Right lobe of liver (tissue), 6 donors: ENCODE measurements around the gene TSKS. TPM values are rescaled to one million over a fixed set of nuclear protein-coding genes. Genes with fewer than 3 reads are reported as not detected.

Experiments
- ATAC-seq, 4 donors: fragments of 200-7000 bp; cut with Tn5 transposase; one replicate each; pipeline ENCODE4 v1.9.1; 2020; ENCODE audit warnings: mild to moderate bottlenecking in 4 of 4, moderate library complexity in 4 of 4
- DNase-seq, 3 donors: peaks; one replicate each; pipeline ENCODE4 v3.0.0-alpha.2; 2020
- H3K27ac ChIP-seq, 3 donors: fragments of 200-600 bp; one replicate each; pipeline ENCODE4 v1.8.0; 2022
- H3K27me3 ChIP-seq, 2 donors: fragments of 200-600 bp; one replicate each; pipeline ENCODE4 v1.8.0; 2022
- H3K36me3 ChIP-seq, 4 donors: fragments of 200-600 bp; sonication (generic) in 1 of 4; one replicate each; pipeline versions ENCODE4 v1.5.1 to v1.8.0; 2017 to 2022; ENCODE audit warnings: control low read depth in 1 of 4
- H3K4me1 ChIP-seq, 4 donors: fragments of 200-600 bp; sonication (generic) in 1 of 4; one replicate each; pipeline versions ENCODE4 v1.5.1 to v1.8.0; 2017 to 2022; ENCODE audit warnings: control low read depth in 1 of 4
- H3K4me3 ChIP-seq, 3 donors: fragments of 200-600 bp; one replicate each; pipeline ENCODE4 v1.8.0; 2022
- H3K9me3 ChIP-seq, 4 donors: fragments of 200-600 bp; sonication (generic) in 1 of 4; one replicate each; pipeline versions ENCODE4 v1.5.1 to v1.8.0; 2017 to 2022; ENCODE audit warnings: control low read depth in 1 of 4
- CTCF ChIP-seq, 4 donors: fragments of 200-600 bp in 3 of 4; fragments of 450-650 bp in 1 of 4; IDR thresholded peaks; one replicate each; pipeline versions ENCODE4 v1.5.1 to v1.8.0; 2016 to 2022; ENCODE audit warnings: antibody characterized with exemption in 4 of 4, mild to moderate bottlenecking in 2 of 4
- POLR2A ChIP-seq: fragments of 450-650 bp; IDR thresholded peaks from one replicate; pipeline ENCODE4 v1.6.1; 2017; ENCODE audit warnings: antibody characterized with exemption, mild to moderate bottlenecking
- WGBS: methylation state at CpG from one replicate; pipeline ENCODE4 v1.1.6; 2018; ENCODE audit warnings: low coverage, low lambda C conversion rate; ENCODE audit not compliant: insufficient coverage; ENCODE audit errors: missing lambda C conversion rate; 5-methylcytosine and 5-hydroxymethylcytosine counted together
- intact Hi-C, 2 donors: fragments of 100-400 bp; cut with DNase I; formaldehyde crosslinking; loops; one replicate each; pipeline versions ENCODE4 v1.11.2 to v1.14.1; 2022
- total RNA-seq, 6 experiments: library from RNA; depleted of rRNA in 2 of 6; stranded (reverse); fragments of >200 nt in 2 of 6; fragmentation: NEBNext Ultra II Directional in 3 of 6; extraction: Animal tissue kit (Norgen Biotek cat#: 25700) in 3 of 6; gene quantifications; one replicate each; pipeline versions ENCODE4 v1.1.0 to v1.2.4, GENCODE V29; 2016 to 2023
- donor health status: DM: no; HTN: yes; CAD: no.
- donor health status: DM: no; HTN: no; CAD: no.
- donor health status: DM: no; HTN: no; CAD: no.
- donor health status: DM: no; HTN: yes; CAD: no.
- donor health status: DM: no; HTN: yes; CAD: no.

TSKS gene
- total RNA-seq, 6 experiments from 2014 or later: not detected

DNA sequence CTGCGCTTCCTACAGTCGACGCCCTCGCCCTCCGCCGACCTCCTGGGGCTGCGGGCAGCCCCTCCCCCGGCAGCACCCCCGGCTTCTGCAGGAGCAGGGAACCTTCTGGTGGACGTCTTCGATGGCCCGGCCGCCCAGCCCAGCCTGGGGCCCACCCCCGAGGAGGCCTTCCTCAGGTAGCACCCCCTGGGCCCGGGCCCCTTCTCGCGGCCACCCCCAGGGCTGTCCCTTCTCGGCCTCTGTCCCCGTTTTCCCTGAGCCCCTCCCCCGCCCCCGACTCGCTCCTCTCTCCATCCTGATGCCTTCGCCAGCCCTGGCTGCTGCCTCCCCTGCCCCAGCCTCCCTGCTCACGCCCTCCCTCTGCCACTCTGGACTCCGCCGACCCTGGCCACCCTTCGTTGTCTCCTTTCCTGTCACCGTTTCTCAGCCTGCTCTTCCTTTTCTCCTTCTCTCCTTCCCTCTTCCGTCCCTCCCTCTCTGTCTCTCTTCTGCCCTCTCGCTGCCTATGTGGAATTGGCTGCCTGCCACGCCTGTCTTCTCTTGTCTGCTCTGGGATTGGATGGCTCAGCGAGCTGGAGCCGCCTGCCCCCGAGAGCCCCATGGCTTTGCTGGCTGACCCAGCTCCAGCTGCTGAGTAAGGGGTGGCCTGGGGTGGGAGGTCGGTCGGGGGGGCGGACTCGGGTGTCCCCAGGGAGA lies 39.0 kb upstream of the TSKS start:
- H3K27me3 ChIP-seq: no peaks in the 10 kb centered on the region
- peaks cover 0 to 48% (median 30%) of the 10 kb centered on the region in 4 donors for H3K36me3 ChIP-seq
- DNase-seq (peak in 2 of 3 donors; percentile 67 to 74), ATAC-seq (peak; percentile 7 to 45 (median 21))
- no peaks in the 10 kb centered on the region for H3K9me3 ChIP-seq
- H3K27ac ChIP-seq: no peak overlapping the region
- WGBS: 74% methylated on average over 30 of the region's 38 CpGs
- no peak overlapping the region for H3K4me3 ChIP-seq
- TF ChIP-seq POLR2A (no peak), CTCF (IDR thresholded peaks at IDR 0.05) (peak in 2 of 4 donors; percentile 8 to 11)
- intact Hi-C loops: no loop called here
- H3K4me1 ChIP-seq: no peaks in the 10 kb centered on the region

DNA sequence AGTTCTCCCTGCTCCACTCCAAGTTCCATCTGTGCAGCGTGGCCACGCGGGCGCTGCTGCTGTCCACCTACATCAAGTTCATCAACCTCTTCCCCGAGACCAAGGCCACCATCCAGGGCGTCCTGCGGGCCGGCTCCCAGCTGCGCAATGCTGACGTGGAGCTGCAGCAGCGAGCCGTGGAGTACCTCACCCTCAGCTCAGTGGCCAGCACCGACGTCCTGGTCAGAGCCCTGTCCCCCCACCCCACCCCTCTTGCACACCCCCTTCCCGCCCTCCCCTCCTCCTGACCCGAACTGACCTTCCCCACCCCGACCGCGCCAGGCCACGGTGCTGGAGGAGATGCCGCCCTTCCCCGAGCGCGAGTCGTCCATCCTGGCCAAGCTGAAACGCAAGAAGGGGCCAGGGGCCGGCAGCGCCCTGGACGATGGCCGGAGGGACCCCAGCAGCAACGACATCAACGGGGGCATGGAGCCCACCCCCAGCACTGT lies 38.3 kb upstream of the TSKS start:
- ATAC-seq (no peak), DNase-seq (no peak)
- intact Hi-C loops: no loop called here
- Histone ChIP-seq H3K4me1 (no peaks in the 10 kb centered on the region), H3K4me3 (no peak overlapping the region), H3K27me3 (no peaks in the 10 kb centered on the region), H3K9me3 (no peaks in the 10 kb centered on the region), H3K36me3 (peaks cover 0 to 55% (median 33%) of the 10 kb centered on the region in 4 donors), H3K27ac (no peak overlapping the region)
- WGBS: 91% methylated on average over 12 of the region's 32 CpGs
- TF ChIP-seq POLR2A (no peak), CTCF (IDR thresholded peaks at IDR 0.05) (no peak)

DNA sequence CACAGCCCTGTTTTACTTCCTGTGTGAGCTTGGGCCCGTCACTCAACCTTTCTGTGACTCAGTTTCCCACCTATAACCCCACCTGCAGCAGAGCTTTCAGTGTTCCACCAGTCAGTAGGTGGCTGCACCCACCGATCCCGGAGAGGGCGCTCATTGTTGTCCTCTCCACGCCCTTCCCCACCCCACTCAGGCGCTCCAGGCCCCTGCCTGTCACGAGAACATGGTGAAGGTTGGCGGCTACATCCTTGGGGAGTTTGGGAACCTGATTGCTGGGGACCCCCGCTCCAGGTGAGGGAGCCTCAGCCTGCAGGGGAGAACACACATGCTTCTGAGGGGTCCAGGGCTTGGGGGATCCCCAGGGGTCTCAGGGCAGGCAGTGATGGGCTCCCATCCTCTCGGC lies 37.7 kb upstream of the TSKS start:
- 90% methylated on average over 6 of the region's 10 CpGs for WGBS
- ATAC-seq (no peak), DNase-seq (no peak)

GRCh38 chr19:49799798-49800376 lies 36.8 kb upstream of the TSKS start:
- TF ChIP-seq POLR2A (no peak), CTCF (IDR thresholded peaks at IDR 0.05) (no peak)
- intact Hi-C loops: no loop called here
- Histone ChIP-seq H3K4me3 (no peak overlapping the region), H3K4me1 (no peaks in the 10 kb centered on the region), H3K27me3 (no peaks in the 10 kb centered on the region), H3K36me3 (peaks cover 0 to 70% (median 39%) of the 10 kb centered on the region in 4 donors), H3K27ac (no peak overlapping the region), H3K9me3 (no peaks in the 10 kb centered on the region)
- DNase-seq (no peak), ATAC-seq (no peak)
- WGBS: no CpG with 5 or more reads among the region's 25 CpGs

More for the DNA sequence above, 37.7 kb upstream of the TSKS start:
- no peaks in the 10 kb centered on the region for H3K4me1 ChIP-seq
- no peak overlapping the region for H3K4me3 ChIP-seq
- H3K27me3 ChIP-seq: no peaks in the 10 kb centered on the region
- H3K9me3 ChIP-seq: no peaks in the 10 kb centered on the region
- H3K27ac ChIP-seq: no peak overlapping the region
- intact Hi-C loops: no loop called here
- TF ChIP-seq POLR2A: no peak
- H3K36me3 ChIP-seq: peaks cover 0 to 61% (median 36%) of the 10 kb centered on the region in 4 donors

DNA sequence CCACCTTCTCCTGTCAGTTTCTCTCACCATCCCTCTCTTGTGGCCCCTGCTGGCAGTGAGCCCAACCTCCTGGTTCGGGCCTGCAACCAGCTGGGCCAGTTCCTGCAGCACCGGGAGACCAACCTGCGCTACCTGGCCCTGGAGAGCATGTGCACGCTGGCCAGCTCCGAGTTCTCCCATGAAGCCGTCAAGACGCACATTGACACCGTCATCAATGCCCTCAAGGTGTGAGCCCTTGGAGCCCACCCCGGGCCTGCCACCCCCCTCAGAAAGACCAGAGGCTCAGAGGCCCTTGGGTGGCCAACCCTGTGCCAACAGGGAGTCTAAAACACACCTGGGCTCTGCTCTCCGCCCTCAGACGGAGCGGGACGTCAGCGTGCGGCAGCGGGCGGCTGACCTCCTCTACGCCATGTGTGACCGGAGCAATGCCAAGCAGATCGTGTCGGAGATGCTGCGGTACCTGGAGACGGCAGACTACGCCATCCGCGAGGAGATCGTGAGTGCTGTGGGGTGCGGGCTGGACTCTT lies 36.2 kb upstream of the TSKS start:
- Histone ChIP-seq H3K4me1 (no peaks in the 10 kb centered on the region), H3K36me3 (peaks cover 0 to 72% (median 37%) of the 10 kb centered on the region in 4 donors), H3K4me3 (no peak overlapping the region), H3K9me3 (no peaks in the 10 kb centered on the region), H3K27ac (no peak overlapping the region), H3K27me3 (no peaks in the 10 kb centered on the region)
- intact Hi-C loops: no loop called here
- DNase-seq: no peak
- TF ChIP-seq POLR2A: no peak
- TF ChIP-seq CTCF (IDR thresholded peaks at IDR 0.05): no peak
- no peak for ATAC-seq
- WGBS: 90% methylated on average over 9 of the region's 28 CpGs
